ENCODE measurements around the gene LIN54.

DNA sequence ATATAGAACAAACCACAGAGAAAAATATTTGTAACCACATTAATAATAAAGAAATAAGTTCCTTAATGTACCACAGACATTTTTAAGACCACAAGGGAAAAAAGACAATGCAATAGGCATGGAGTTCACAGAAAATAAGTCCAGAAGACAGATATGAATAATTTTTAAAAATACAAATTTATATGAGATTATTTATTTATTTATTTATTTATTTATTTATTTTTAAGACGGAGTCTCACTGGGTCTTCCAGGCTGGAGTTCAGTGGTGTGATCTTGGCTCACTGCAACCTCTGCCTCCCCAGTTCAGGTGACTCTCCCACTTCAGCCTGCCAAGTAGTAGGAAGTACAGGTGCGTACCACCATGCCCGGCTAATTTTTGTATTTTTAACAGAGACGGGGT, 56.4 kb downstream of the LIN54 start:
- no peak for TF ChIP-seq POLR2A (IDR thresholded peaks at IDR 0.05)
- TF ChIP-seq, protein P1, sequence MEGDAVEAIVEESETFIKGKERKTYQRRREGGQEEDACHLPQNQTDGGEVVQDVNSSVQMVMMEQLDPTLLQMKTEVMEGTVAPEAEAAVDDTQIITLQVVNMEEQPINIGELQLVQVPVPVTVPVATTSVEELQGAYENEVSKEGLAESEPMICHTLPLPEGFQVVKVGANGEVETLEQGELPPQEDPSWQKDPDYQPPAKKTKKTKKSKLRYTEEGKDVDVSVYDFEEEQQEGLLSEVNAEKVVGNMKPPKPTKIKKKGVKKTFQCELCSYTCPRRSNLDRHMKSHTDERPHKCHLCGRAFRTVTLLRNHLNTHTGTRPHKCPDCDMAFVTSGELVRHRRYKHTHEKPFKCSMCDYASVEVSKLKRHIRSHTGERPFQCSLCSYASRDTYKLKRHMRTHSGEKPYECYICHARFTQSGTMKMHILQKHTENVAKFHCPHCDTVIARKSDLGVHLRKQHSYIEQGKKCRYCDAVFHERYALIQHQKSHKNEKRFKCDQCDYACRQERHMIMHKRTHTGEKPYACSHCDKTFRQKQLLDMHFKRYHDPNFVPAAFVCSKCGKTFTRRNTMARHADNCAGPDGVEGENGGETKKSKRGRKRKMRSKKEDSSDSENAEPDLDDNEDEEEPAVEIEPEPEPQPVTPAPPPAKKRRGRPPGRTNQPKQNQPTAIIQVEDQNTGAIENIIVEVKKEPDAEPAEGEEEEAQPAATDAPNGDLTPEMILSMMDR (IDR thresholded peaks at IDR 0.05) = no peak
- no peak for TF ChIP-seq POLR2AphosphoS5 (IDR thresholded peaks at IDR 0.05)
